ENCODE results near the gene TNFSF9.
"Not testable (repeated sequence)": the region's sequence is repeated elsewhere in the genome, so short reads cannot be mapped to it uniquely, and the experiment has no call there.

The TNFSF9 gene

DNA sequence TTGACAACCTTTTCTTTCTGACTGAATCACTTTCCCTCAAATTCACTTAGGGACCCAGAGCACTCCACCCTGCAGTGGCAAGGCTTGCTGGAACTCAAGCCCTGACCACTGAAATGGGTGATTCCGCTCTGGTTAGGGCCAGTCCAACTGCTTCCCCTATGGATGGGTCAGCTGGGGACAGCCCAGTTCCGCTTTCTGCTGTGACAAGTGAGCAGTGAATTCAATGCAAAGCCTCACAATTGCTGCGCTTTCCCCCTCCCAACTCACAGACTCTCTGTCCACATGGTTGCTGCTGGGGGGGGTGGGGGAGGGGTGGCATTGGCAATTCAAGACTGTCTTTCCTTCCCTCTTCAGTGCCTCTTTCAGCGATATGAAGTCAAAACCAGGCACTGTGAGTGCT lies 41.4 kb downstream of the TNFSF9 start:
- no peak for DNase-seq (ENCODE audit: low read depth)

DNA sequence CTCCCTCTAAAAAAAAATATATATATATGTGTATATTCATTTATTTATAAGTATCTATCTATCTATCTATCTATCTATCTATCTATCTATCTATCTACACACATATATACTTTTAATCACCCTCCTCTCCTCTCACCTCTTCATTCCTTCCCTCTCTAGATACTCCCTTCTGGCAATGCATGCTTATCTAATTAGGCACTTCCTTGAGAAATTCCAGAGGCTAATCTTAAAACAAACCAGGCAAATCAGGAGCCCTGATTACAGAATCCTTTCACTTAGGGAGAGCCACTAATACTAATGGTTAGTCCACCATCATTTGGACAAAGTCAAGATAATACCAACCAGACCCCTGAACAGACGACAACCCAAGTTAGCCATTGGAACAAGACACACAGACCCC lies 42.5 kb downstream of the TNFSF9 start:
- no peak for DNase-seq (ENCODE audit: low read depth)

DNA sequence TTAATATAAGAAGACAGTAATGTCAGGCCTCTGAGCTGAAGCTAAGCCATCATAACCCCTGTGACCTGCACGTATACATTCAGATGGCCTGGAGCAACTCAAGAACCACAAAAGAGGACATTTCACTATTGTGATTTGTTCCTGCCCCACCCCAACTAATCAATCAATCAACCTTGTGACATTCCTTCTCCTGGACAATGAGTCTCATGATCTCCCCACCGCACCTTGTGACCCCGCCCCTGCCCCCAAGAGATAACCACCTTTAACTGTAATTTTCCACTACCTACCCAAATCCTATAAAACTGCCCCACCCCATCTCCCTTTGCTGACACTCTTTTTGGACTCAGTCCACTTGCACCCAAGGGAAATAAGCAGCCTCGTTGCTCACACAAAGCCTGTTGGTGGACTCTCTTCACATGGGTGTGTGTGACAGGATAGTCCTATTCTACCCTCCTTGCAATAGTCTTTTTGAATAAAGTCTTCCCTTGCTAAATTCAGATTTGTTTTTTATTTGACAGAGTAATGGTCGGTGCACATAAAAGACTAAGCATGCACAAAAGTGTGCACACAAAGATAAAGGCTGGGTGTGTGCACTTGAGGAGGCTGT lies 46.1 kb downstream of the TNFSF9 start:
- DNase-seq (ENCODE audit: low read depth) = no peak

DNA sequence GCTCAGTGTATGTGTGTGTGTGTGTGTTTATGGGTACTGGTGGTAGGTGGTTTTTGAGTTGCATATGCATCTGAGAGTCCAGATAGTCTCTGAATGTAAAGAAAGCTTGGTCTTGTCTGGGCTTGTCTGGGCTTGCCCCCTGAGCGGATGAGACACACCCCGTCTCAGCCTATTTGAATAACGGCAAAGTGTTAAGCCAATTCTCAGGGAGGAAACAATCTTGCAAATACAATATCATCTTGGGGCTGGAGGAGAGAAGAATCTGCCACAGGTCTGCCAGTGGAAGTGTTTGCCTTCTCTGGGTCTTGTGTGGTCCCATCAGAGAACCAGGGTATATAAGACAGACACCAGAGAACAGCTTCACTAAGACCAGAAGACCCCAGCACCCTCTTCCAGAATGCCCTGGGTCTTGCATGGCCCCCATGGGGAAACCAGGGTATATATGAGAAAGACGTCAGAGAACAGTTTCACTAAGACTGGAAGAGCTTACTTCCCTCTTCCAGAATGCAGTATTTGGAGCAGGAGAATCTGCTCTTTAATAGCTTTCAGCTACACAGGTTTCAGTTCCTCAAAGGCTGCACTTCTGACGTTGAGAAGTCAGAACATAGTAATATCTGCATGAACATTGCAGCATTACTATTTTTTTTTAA lies 46.8 kb downstream of the TNFSF9 start:
- DNase-seq (ENCODE audit: low read depth) = no peak

DNA sequence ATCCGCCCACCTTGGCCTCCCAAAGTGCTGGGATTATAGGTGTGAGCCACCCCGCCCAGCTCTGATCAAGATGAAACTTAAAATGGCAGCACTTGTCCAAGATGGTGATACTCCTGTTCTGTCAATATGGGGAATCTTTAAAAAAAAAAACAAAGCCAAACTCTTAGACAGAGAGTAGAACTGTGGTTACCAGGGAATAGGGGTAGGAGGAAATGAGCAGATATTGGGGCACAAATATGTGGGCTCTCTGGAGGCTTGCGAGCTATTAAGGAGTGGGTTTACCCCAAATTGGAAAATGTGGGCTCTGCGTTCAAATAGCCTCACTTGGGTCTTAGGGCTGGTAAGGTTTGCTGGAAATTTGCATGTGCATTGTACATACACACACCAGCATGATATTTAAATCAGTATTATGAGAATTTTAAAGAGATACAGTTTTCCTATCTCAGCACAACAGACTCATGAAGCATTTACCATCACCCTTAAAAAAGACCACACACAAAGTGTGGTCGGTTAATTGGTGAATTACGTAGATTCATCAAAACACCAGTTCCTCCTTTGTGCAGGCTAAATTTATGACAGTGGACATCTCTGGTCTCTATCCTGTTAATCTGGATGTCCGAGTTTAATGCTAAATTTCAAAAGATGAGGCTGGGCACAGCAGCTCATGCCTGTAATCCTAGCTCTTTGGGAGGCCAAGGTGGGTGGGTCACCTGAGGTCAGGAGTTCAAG lies 48.8 kb downstream of the TNFSF9 start:
- no peak for DNase-seq (ENCODE audit: low read depth)

DNA sequence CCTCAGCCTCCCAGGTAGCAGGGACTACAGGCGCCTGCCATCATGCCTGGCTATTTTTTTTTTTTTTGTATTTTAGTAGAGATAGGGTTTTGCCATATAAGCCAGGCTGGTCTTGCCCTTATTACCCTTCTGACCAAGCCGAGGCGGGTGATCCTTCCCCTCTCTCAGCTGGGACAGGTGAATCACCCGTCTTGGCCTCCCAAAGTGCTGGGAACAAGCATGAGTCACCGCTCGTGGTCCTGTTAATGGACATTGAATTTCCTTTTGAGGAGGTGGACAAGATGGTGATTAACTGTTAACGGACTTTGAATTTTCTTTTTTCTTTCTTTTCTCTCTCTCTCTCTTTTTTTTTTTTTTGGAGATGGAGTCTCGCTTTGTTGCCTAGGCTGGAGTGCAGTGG lies 49.5 kb downstream of the TNFSF9 start:
- DNase-seq (ENCODE audit: low read depth) = no peak

DNA sequence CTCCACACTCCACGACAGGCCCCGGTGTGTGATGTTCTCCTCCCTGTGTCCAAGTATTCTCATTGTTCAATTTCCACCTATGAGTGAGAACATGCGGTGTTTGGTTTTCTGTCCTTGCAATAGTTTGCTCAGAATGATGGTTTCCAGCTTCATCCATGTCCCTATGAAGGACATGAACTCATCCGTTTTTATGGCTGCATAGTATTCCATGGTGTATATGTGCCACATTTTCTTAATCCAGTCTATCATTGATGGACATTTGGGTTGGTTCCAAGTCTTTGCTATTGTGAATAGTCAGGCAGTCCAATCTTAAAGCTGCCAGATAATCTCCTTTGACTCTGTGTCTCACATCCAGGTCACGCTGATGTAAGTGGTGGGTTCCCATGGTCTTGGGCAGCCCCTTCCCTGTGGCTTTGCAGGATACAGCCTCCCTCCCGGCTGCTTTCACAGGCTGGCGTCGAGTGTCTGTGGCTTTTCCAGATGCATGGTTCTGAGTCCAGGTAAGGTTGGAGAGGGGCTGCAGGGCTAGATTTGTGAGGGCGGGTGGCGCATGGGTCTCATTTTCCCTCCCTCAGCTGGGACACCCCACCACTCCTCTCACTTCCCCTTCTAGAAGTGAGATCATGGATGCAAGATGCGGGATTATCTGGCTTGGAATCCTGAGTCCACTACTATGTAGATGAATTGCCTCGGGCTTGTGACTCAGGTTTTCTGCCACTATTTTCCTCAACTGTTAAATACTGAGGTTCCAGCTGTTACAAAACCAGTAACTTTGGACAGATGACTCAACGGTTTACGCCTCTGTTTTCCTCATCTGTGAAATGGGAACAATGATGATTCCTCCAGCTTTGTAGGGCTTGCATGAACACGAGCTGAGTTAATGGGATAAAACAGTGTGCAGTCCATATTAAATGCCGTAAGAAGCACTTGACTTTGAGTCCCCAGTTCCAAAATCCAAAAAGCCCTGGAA lies 52.0 kb downstream of the TNFSF9 start:
- not testable (repeated sequence) for DNase-seq (ENCODE audit: low read depth)
